MCF 10A (cell line): ENCODE results near the gene FAM3A. TPM values are rescaled to one million over a fixed set of nuclear protein-coding genes. Genes with fewer than 3 reads are reported as not detected.

ENCODE experiments used
- BruUV-seq: library from RNA; stranded (reverse); fragments of 400-500 nt; replicated peaks from 2 replicates; lab custom pipeline; 2021; lab: Mats Ljungman, UMichigan
- CTCF ChIA-PET: fragments of 300-600 bp; sonication (Branson Sonifier 250); formaldehyde crosslinking; extraction: SDS; loops from one replicate; lab custom pipeline; 2021; ENCODE audit warnings: antibody characterized with exemption, inconsistent platforms; lab: Yijun Ruan, JAX
- POLR2A ChIA-PET: fragments of 300-600, 350-650 bp; sonication (Branson Sonifier 250); formaldehyde crosslinking; extraction: SDS; loops from one replicate; lab custom pipeline; 2020; ENCODE audit warnings: antibody characterized with exemption, inconsistent platforms; lab: Yijun Ruan, JAX
- DNase-seq: peaks from one replicate; pipeline ENCODE4 v3.0.0-alpha.2; 2018; ENCODE audit not compliant: unreplicated experiment
- H3K27ac Mint-ChIP-seq: one replicate; pipeline ENCODE4 v1.8.0; 2022; ENCODE audit warnings: mild to moderate bottlenecking, low read depth, mixed read lengths; ENCODE audit not compliant: unreplicated experiment
- H3K27me3 Mint-ChIP-seq: one replicate; pipeline ENCODE4 v1.8.0; 2022; ENCODE audit warnings: mixed read lengths; ENCODE audit not compliant: insufficient read depth, unreplicated experiment
- H3K36me3 Mint-ChIP-seq: one replicate; pipeline ENCODE4 v1.8.0; 2022; ENCODE audit warnings: mild to moderate bottlenecking, moderate library complexity, mixed read lengths; ENCODE audit not compliant: insufficient read depth, unreplicated experiment
- H3K4me1 Mint-ChIP-seq: one replicate; pipeline ENCODE4 v1.8.0; 2022; ENCODE audit warnings: mixed read lengths; ENCODE audit not compliant: insufficient read depth, unreplicated experiment
- H3K4me3 Mint-ChIP-seq: one replicate; pipeline ENCODE4 v1.8.0; 2022; ENCODE audit warnings: mild to moderate bottlenecking, moderate library complexity, mixed read lengths; ENCODE audit not compliant: unreplicated experiment
- H3K9me3 Mint-ChIP-seq: one replicate; pipeline ENCODE4 v1.8.0; 2022; ENCODE audit warnings: mixed read lengths; ENCODE audit not compliant: unreplicated experiment
- CTCF ChIP-seq: fragments of 200-600 bp; IDR thresholded peaks from one replicate; pipeline ENCODE4 v1.8.0; 2022; ENCODE audit warnings: antibody characterized with exemption, mild to moderate bottlenecking; ENCODE audit not compliant: unreplicated experiment
- intact Hi-C: fragments of 100-400 bp; cut with micrococcal nuclease; formaldehyde crosslinking; loops from 2 replicates; pipeline ENCODE4 v1.14.1; 2022
- total RNA-seq: library from RNA; stranded (reverse); gene quantifications from 2 replicates; pipeline ENCODE4 v1.2.3, GENCODE V29; 2022

Gene FAM3A
- total RNA-seq, 1 experiment from 2014 or later = 40.9 TPM

GRCh38 chrX:154512879-154513553 is 3.0 kb downstream of the FAM3A start:
- intact Hi-C loops = no loop called here
- peaks cover 15% of the 10 kb centered on the region for H3K9me3 Mint-ChIP-seq
- H3K4me1 Mint-ChIP-seq = no peaks in the 10 kb centered on the region
- TF ChIP-seq CTCF = no peak
- BruUV-seq = no TSS peak
- DNase-seq = no peak
- POLR2A ChIA-PET = interaction anchor here (0.9 to 4.3 kb wide), 3 partner anchors 14 to 28 kb away, joined by 3 to 48 read pairs (median 3); partner anchors contain the start of gene SLC10A3
- no peak overlapping the region for H3K27ac Mint-ChIP-seq
- H3K4me3 Mint-ChIP-seq = no peak overlapping the region
- H3K36me3 Mint-ChIP-seq = peaks cover 7% of the 10 kb centered on the region
- peaks cover 33% of the 10 kb centered on the region for H3K27me3 Mint-ChIP-seq
- CTCF ChIA-PET = no interaction called here

- no peak overlapping the region for H3K4me3 Mint-ChIP-seq
- intact Hi-C loops = no loop called here
- CTCF ChIA-PET = interaction anchor here (1.2 kb wide), 1 partner anchor 15 kb away, joined by 3 read pairs; no protein-coding TSS in a partner anchor
- peaks cover 7% of the 10 kb centered on the region for H3K36me3 Mint-ChIP-seq
- no TSS peak for BruUV-seq
- H3K27ac Mint-ChIP-seq = no peak overlapping the region
- H3K9me3 Mint-ChIP-seq = peaks cover 15% of the 10 kb centered on the region
- POLR2A ChIA-PET = interaction anchor here (0.9 kb wide), 1 partner anchor 26 kb away, joined by 3 read pairs; no protein-coding TSS in a partner anchor
- DNase-seq = no peak
- H3K27me3 Mint-ChIP-seq = peaks cover 33% of the 10 kb centered on the region
- H3K4me1 Mint-ChIP-seq = no peaks in the 10 kb centered on the region
- TF ChIP-seq CTCF = no peak
These were observed 4.3 kb downstream of the FAM3A start for GRCh38 chrX:154511761-154512160.

- peaks cover 33% of the 10 kb centered on the region for H3K27me3 Mint-ChIP-seq
- no peak overlapping the region for H3K4me3 Mint-ChIP-seq
- no peak for TF ChIP-seq CTCF
- DNase-seq = no peak
- H3K27ac Mint-ChIP-seq = no peak overlapping the region
- BruUV-seq = no TSS peak
- H3K36me3 Mint-ChIP-seq = peaks cover 17% of the 10 kb centered on the region
- H3K9me3 Mint-ChIP-seq = peaks cover 15% of the 10 kb centered on the region
- intact Hi-C loops = no loop called here
- ChIA-PET POLR2A (no interaction called here), CTCF (no interaction called here)
- H3K4me1 Mint-ChIP-seq = no peaks in the 10 kb centered on the region
These were observed 6.6 kb downstream of the FAM3A start for GRCh38 chrX:154509455-154509854.

- TF ChIP-seq CTCF = no peak
- no peaks in the 10 kb centered on the region for H3K4me1 Mint-ChIP-seq
- peaks cover 15% of the 10 kb centered on the region for H3K9me3 Mint-ChIP-seq
- H3K27me3 Mint-ChIP-seq = peaks cover 23% of the 10 kb centered on the region
- intact Hi-C loops = no loop called here
- H3K4me3 Mint-ChIP-seq = no peak overlapping the region
- no peak for DNase-seq
- POLR2A ChIA-PET = interaction anchor here (1.4 kb wide), 1 partner anchor 9 kb away, joined by 3 read pairs; no protein-coding TSS in a partner anchor
- no TSS peak for BruUV-seq
- CTCF ChIA-PET = no interaction called here
- peaks cover 17% of the 10 kb centered on the region for H3K36me3 Mint-ChIP-seq
- no peak overlapping the region for H3K27ac Mint-ChIP-seq
These were observed 7.7 kb downstream of the FAM3A start for GRCh38 chrX:154508384-154508745.
